Measurements from ENCODE around the gene D2HGDH.

GRCh38 chr2:241767464-241768250, 33.2 kb downstream of the D2HGDH start:
- TF ChIP-seq CTCF (IDR thresholded peaks at IDR 0.05), result no peak
- no peak for TF ChIP-seq POLR2A (IDR thresholded peaks at IDR 0.05)
- TF ChIP-seq EP300 (IDR thresholded peaks at IDR 0.05), result no peak
- no peak for TF ChIP-seq POLR2AphosphoS5 (IDR thresholded peaks at IDR 0.05)

Data from sigmoid colon (tissue), 4 donors.